Measurements from ENCODE around the gene LARP4.
"Not testable (repeated sequence)": the region's sequence is repeated elsewhere in the genome, so short reads cannot be mapped to it uniquely, and the experiment has no call there.

LARP4 gene

GRCh38 chr12:50402264-50403000 is 1.7 kb downstream of the LARP4 start:
- no peak for DNase-seq

DNA sequence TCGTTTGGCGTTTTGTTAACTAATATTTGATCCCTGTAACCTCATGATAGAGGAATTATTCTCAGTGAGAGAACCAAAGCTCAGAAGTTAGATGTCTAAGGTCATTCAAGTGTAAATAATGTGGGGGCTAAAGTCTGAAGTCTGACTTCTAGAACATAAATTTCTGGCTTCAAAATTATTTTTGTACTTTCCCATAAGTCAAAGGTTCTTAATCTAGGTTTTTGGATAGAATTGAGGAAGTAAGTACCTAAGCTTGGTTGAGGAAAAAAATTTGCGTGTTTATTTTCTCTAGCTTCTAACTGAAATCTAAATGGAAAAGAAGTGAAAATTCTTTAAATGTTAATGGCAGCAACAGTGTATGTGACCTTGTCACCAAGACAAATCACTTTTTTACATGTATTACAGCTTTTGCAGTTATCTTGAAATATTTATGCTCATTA is 2.3 kb downstream of the LARP4 start:
- no peak for DNase-seq

DNA sequence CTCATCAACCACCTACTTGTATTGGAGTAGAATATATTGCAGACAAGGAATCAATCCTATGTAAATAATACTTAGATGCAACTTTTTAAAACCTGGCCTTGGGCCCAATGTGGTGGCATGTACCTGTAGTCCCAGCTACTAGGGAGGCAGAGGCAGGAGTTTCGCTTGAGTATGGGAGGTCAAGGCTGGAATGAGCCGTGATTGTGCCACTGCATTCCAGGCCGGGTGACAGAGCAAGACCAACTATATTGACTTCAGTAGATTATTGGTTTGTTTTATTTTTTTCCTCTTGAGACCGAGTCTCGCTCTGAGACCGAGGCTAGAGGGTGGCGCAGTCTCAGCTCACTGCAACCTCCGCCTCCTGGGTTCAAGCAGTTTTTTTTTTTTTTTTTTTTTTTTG is 3.6 kb downstream of the LARP4 start:
- no peak for DNase-seq

DNA sequence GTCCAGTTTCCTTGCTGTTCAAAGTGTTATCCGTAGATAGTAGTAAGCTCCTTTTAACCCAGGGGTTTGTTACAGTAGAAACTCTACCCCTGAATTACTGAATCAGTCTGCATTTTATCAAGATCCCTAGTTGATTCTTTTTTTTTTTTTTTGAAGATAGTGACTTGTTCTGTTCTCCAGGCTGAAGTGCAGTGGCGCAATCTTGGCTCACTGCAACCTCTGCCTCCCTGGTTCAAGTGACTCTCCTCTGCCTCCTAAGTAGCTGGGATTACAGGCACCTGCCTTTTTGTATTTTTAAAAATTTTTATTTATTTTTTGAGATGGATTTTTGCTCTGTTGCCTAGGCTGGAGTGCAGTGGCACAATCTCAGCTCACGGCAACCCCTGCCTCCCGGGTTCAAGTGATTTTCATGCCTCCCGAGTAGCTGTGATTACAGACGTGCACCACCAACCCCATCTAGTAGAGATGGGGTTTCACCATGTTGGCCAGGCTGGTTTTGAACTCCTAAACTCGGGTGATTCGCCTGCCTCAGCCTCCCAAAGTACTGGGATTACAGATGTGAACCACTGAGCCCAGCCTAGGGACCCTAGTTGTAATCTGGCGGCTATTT is 10.5 kb downstream of the LARP4 start:
- DNase-seq = no peak

DNA sequence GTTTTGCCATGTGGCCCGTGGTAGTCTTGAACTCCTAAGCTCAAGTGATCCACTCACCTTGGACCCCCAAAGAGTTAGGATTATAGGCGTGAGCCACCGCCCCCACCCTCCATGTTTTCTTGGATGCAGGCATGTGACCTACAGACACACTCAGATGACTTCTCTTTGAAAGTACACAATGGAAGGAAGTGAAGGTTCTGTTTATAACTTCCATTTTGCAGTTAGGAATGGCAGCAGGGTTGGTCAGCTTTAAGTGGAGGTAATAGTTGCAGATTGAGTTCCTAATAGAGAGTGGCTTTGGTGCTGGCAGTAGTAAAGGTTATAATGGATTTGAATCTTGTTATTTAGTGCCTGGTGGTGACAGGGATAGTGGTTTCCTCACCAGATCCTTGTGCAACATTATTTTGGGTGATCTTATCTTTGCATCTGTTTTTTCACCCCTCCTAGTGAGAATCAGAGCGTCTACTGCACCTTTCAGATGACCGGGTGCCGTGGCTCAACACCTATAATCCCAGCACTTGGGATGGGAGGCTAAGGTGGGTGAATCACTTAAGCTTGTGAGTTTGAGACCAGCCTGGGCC is 15.3 kb downstream of the LARP4 start:
- no peak for DNase-seq

GRCh38 chr12:50419112-50419909 is 18.6 kb downstream of the LARP4 start:
- DNase-seq = no peak

GRCh38 chr12:50422855-50423254 is 22.2 kb downstream of the LARP4 start:
- not testable (repeated sequence) for DNase-seq

DNA sequence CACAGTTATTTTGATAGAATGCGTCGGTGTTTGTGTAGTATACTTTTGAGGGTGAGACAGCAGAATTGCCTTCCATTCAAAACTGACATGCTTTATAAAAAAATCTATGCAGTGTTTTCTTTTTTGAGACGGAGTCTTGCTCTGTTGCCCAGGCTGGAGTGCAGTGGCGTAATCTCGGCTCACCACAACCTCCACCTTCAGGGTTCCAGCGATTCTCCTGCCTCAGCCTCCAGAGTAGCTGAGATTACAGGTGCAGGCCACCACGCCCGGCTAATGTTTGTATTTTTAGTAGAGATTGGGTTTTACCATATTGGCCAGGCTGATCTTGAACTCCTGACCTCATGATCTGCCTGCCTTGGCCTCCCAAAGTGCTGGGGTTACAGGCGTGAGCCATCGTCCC is 22.7 kb downstream of the LARP4 start:
- DNase-seq = not testable (repeated sequence)

DNA sequence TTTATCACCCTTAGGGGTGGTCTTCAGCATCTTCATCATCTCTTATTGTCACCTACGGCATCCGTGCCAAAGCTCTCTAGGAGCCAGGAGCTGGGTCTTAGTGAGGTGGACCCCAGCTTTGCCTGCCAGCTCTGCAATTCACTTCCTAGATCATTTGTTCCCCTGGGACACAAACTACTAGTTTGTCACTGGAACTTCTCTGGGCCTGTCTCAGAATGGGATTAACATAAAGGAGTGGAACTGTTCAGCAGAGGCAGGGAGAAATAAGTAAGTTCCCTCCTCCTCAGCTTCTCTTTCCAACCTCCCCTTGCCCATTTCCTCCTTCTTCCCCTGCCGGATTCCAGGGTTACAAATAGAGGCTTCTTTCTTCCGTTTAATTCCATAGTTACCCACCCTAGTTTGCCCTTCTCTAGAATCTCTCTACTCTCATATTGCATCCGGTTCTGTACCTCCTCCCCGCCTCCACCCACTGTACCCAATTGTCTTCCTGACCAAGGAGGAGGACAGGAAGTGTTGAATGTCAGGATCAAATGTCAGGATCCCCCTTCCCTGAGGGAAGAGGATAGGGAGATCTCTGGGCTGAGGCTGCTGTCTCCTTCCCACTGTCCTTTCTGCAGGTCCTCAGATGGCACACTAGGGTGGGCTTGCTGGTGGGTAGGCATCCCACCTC is 25.0 kb downstream of the LARP4 start:
- no peak for DNase-seq

DNA sequence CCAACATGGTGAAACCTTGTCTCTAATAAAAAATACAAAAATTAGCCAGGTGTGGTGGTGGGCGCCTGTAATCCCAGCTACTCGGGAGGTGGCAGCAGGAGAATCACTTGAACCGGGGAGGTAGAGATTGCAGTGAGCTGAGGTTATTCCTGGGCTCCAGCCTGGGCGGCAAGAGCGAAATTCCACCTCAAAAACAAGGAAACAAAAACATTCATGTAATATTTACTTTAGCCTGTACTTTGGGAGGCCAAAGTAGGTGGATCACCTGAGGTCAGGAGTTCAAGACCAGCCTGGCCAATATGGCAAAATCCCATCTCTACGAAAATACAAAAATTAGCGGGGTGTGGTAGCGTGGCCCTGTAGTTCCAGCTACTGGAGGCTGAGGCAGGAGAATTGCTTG is 31.0 kb downstream of the LARP4 start:
- DNase-seq = not testable (repeated sequence)

GRCh38 chr12:50440288-50440687 is 39.6 kb downstream of the LARP4 start:
- no peak for DNase-seq

- DNase-seq = no peak
Observed at GRCh38 chr12:50441763-50442162, 41.1 kb downstream of the LARP4 start.

DNA sequence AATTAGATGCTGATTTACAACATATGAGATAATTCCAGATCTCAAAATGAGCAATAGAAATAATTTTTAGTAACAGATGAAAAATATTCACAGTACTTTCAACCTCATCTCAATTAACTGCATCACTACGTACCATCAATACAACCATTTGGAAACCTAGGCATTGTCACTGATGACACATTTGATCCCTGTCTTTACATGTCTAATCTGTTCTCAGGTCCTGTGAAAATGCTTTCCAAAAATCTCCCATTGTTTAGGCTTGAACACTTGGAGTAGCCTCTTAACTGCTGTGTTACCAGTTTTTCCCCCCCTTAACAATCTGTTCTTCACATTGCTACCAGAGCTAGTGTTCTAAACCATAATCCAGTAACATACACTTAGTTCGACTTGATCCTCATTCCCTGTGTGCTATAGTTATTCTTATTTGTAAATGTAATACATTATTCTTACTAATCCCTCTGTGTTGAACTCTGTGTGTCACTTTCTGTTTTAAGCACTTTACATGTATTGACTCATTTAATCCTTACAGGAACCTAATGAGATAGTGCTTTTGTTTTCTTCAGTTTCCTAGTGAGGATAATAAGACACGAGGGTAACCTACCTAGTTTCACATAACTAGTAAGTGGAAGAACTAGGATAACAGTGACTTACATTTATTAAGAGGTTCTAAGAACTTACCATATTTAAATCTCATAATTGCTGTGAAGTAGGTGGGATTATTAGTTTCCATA is 41.7 kb downstream of the LARP4 start:
- DNase-seq = no peak

- DNase-seq = not testable (repeated sequence)
Observed at GRCh38 chr12:50449671-50450070, 49.0 kb downstream of the LARP4 start.

DNA sequence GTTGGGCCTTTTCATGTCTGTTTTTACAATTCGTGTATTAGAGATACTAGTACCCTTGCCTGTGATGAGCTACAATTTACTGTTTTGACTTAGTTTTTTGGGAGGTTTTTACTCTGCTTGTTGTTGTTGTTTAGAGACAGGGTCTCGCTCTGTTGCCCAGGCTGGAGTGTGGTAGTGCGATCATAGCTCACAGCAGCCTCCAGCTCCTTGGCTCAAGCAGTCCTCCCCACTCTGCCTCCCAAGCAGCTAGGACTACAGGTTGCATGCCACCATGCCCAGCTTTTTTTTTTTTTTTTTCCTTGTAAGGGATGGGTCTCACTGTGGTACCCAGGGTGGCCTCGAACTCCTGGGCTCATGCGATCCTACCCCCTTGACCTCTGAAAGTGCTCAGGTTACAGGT is 52.1 kb downstream of the LARP4 start:
- no peak for DNase-seq

DNA sequence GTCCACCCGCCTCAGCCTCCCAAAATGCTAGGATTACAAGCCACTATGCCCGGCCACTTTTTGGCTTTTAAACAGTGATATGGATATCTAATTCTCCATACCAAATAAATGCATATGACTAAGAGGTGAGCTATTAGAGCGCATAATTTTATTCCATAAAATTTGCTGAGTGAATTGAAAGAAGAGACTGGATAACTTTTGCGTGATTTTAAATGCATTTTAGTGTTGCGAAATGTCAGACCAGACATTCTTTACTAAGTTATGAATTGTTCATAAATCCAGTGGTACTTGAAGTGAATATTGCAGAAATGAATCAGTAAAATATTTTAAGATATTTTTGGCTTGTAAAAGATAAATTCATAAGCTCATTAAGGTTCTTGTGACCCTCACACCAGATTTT is 53.2 kb downstream of the LARP4 start:
- no peak for DNase-seq

GRCh38 chr12:50458606-50459005 is 57.9 kb downstream of the LARP4 start:
- no peak for DNase-seq

- no peak for DNase-seq
Observed at GRCh38 chr12:50467439-50467838, 66.8 kb downstream of the LARP4 start.

- DNase-seq = no peak
Observed at GRCh38 chr12:50477241-50477832, 76.7 kb downstream of the LARP4 start.

GRCh38 chr12:50482571-50482970 is 81.9 kb downstream of the LARP4 start:
- DNase-seq = no peak

DNA sequence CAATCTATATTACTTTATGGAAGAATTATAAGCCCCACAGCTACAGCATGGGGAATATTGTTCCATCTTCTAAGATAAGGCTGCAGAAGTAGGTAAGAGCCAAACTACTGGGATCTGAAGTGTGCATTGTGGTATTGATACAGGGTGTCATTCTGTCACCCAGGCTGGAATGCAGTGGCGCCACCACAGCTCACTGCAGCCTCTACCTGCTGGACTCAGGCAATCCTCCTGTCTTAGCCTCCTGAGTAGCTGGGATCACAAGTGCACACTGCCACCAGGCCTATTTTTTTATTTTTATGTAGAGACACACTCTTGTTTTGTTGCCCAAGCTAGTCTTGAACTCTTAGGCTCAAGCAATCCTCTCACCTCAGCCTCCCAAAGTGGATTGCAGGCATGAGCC is 82.8 kb downstream of the LARP4 start:
- DNase-seq = no peak

GRCh38 chr12:50488801-50489200 is 88.1 kb downstream of the LARP4 start:
- DNase-seq = no peak
